ENCODE measurements around the gene MEF2C. TPM values are rescaled to one million over a fixed set of nuclear protein-coding genes. Genes with fewer than 3 reads are reported as not detected.

MEF2C gene
- total RNA-seq, 4 donors from 2014 or later, result 51.0 to 78.6 (median 65.7) TPM

GRCh38 chr5:88819301-88819999 lies 63.5 kb downstream of the MEF2C start:
- no peak overlapping the region for H3K27ac ChIP-seq
- intact Hi-C loops (cut with DNase I), result no loop called here
- DNase-seq, result no peak
- H3K36me3 ChIP-seq, result peaks cover 0 to 9% of the 10 kb centered on the region in 2 donors
- H3K27me3 ChIP-seq, result no peaks in the 10 kb centered on the region
- TF ChIP-seq CTCF (IDR thresholded peaks at IDR 0.05), result no peak
- TF ChIP-seq POLR2A (IDR thresholded peaks at IDR 0.05), result no peak
- WGBS, 2 donors, result 86 to 88% methylated on average over 5 of the region's 5 CpGs
- peaks cover 3 to 12% of the 10 kb centered on the region in 2 donors for H3K4me1 ChIP-seq
- no peaks in the 10 kb centered on the region for H3K9me3 ChIP-seq
- no peak overlapping the region for H3K4me3 ChIP-seq (replicated peaks in 1 of 3)

- Histone ChIP-seq H3K36me3 (peaks cover 0 to 9% of the 10 kb centered on the region in 2 donors), H3K27ac (no peak overlapping the region), H3K9me3 (no peaks in the 10 kb centered on the region), H3K4me1 (peaks cover 0 to 12% of the 10 kb centered on the region in 2 donors), H3K4me3 (replicated peaks in 1 of 3) (no peak overlapping the region), H3K27me3 (no peaks in the 10 kb centered on the region)
- 79 to 81% methylated on average over 4 of the region's 4 CpGs for WGBS, 2 donors
- no peak for DNase-seq
- TF ChIP-seq POLR2A (IDR thresholded peaks at IDR 0.05) (no peak), CTCF (IDR thresholded peaks at IDR 0.05) (no peak)
- intact Hi-C loops (cut with DNase I), result no loop called here
Observed at GRCh38 chr5:88818296-88818695, 64.7 kb downstream of the MEF2C start.

DNA sequence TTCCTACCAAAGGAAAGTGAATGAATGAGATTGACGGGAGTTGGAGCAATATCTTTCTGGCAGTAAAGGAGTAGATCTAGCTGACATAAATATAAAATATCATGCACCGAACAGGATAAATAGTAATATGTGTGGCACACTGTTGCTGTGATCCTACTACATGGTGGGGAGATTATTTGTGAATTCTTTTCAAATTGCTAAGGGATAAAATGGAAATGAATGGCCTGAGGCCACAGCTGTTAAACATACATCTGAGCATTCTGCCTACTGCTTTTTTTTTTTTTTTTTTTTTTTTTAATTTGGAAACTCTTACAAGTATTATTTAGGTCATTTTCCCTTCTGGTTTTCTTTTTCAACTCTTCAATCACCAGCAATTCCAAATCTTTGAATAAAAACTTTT lies 66.8 kb downstream of the MEF2C start:
- DNase-seq, result no peak
- TF ChIP-seq CTCF (IDR thresholded peaks at IDR 0.05) (no peak), POLR2A (IDR thresholded peaks at IDR 0.05) (no peak)
- Histone ChIP-seq H3K4me1 (peaks cover 0 to 12% of the 10 kb centered on the region in 2 donors), H3K4me3 (replicated peaks in 1 of 3) (no peak overlapping the region), H3K36me3 (no peaks in the 10 kb centered on the region), H3K27ac (peak overlapping the region in 1 of 3 donors; percentile 54), H3K27me3 (no peaks in the 10 kb centered on the region), H3K9me3 (no peaks in the 10 kb centered on the region)
- 80 to 86% methylated on average over 2 of the region's 2 CpGs for WGBS, 2 donors
- intact Hi-C loops (cut with DNase I), result no loop called here

DNA sequence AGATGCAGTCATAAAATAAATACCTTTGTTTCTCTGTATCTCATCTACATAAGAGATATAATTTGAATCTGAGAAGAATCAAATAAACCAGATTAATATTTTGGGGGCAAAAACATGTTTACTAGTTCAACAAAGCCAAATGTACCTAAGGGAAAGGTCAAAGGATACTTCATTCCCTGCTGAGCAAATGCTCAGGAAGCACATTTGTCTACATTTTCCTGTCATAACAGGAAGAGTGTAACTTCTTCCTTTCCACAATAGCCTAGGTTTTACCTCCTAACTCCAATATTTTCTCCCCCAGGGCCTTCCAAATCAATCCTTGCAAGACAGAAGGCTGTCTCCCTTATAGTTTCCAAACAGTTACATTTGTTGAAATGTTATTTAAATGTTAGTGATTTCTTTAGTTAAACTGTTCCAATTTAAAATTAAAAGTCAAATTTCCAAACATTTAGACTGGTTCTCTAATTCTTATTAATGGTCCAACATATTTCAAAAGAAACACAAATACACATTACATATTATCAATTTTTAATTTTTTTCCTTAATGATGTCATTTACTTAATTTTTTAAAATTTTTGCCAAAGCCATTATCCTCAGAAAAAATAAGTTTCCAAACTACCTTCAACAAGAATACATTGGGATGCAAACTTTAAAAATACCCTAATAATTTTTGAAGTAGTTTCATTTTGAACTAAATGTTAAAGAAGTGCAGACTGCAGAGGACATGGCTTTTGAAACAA lies 67.8 kb downstream of the MEF2C start:
- Histone ChIP-seq H3K27ac (peak overlapping the region in 2 of 3 donors; percentile 15 to 54), H3K27me3 (no peaks in the 10 kb centered on the region), H3K36me3 (no peaks in the 10 kb centered on the region), H3K4me1 (peaks cover 0 to 12% of the 10 kb centered on the region in 2 donors), H3K4me3 (replicated peaks in 1 of 3) (no peak overlapping the region), H3K9me3 (no peaks in the 10 kb centered on the region)
- DNase-seq, result no peak
- no peak for TF ChIP-seq POLR2A (IDR thresholded peaks at IDR 0.05)
- TF ChIP-seq CTCF (IDR thresholded peaks at IDR 0.05), result no peak
- intact Hi-C loops (cut with DNase I), result no loop called here
